WTC11 (cell line): ENCODE results near the gene ZNF283. TPM values are rescaled to one million over a fixed set of nuclear protein-coding genes. Genes with fewer than 3 reads are reported as not detected.
"Not testable (repeated sequence)": the region's sequence is repeated elsewhere in the genome, so short reads cannot be mapped to it uniquely, and the experiment has no call there.

Source experiments
- ATAC-seq: fragments of 200-7000 bp; cut with Tn5 transposase; 2 replicates; pipeline ENCODE4 v1.10.0; 2021; ENCODE audit warnings: mild to moderate bottlenecking, moderate library complexity
- CTCF ChIA-PET: fragments of 300-600 bp; sonication (Branson Sonifier 250); formaldehyde crosslinking; loops from one replicate; lab custom pipeline; 2021; ENCODE audit warnings: antibody characterized with exemption; lab: Charles Lee
- POLR2A ChIA-PET: fragments of 350-600 bp; sonication (Branson Sonifier 250); formaldehyde crosslinking; loops from one replicate; lab custom pipeline; 2021; ENCODE audit warnings: antibody characterized with exemption; lab: Charles Lee
- DNase-seq: peaks from one replicate; pipeline ENCODE4 v3.0.0; 2021; ENCODE audit warnings: low spot score
- H3K27ac Mint-ChIP-seq: 2 replicates; pipeline ENCODE4 v1.8.0; 2021; ENCODE audit warnings: mixed read lengths
- H3K27me3 Mint-ChIP-seq: 2 replicates; pipeline ENCODE4 v1.8.0; 2021; ENCODE audit warnings: low read depth, mild to moderate bottlenecking, moderate library complexity, mixed read lengths
- H3K36me3 Mint-ChIP-seq: 2 replicates; pipeline ENCODE4 v1.8.0; 2021; ENCODE audit warnings: mixed read lengths
- H3K4me1 Mint-ChIP-seq: 2 replicates; pipeline ENCODE4 v1.8.0; 2022; ENCODE audit warnings: mixed read lengths
- H3K4me3 Mint-ChIP-seq: 2 replicates; pipeline ENCODE4 v1.8.0; 2021; ENCODE audit warnings: mild to moderate bottlenecking, moderate library complexity, mixed read lengths
- H3K9me3 Mint-ChIP-seq: 2 replicates; pipeline ENCODE4 v1.8.0; 2021; ENCODE audit warnings: mixed read lengths
- CREB1 ChIP-seq: sonication (generic); formaldehyde crosslinking; IDR thresholded peaks from 2 replicates; pipeline ENCODE4 v1.8.0; 2023; ENCODE audit warnings: mild to moderate bottlenecking, missing genetic modification reagents
- CREM ChIP-seq: sonication (generic); formaldehyde crosslinking; IDR thresholded peaks from 2 replicates; pipeline ENCODE4 v1.8.1; 2022; ENCODE audit warnings: mild to moderate bottlenecking, missing genetic modification reagents, moderate library complexity
- FOXJ3 ChIP-seq: sonication (generic); formaldehyde crosslinking; IDR thresholded peaks from 2 replicates; pipeline ENCODE4 v1.9.0; 2021; ENCODE audit warnings: missing genetic modification reagents, mild to moderate bottlenecking, borderline replicate concordance
- FOXK1 ChIP-seq: sonication (generic); formaldehyde crosslinking; IDR thresholded peaks from 2 replicates; pipeline ENCODE4 v1.8.0; 2022; ENCODE audit warnings: mild to moderate bottlenecking, moderate library complexity, missing genetic modification reagents
- HMGA2 ChIP-seq: fragments of 250-450 bp; sonication (Bioruptor Pico); IDR thresholded peaks from 2 replicates; pipeline ENCODE4 v1.4.0; 2021; ENCODE audit warnings: mild to moderate bottlenecking, moderate library complexity
- JAZF1 ChIP-seq: fragments of 250-450 bp; sonication (Bioruptor Pico); IDR thresholded peaks from 2 replicates; pipeline ENCODE4 v1.9.0; 2021; ENCODE audit warnings: moderate library complexity, mild to moderate bottlenecking, inconsistent platforms
- JUN ChIP-seq: sonication (generic); formaldehyde crosslinking; IDR thresholded peaks from 2 replicates; pipeline ENCODE4 v1.8.0; 2023; ENCODE audit warnings: mild to moderate bottlenecking, missing genetic modification reagents
- MXD4 ChIP-seq: fragments of 250-450 bp; sonication (Bioruptor Pico); IDR thresholded peaks from 2 replicates; pipeline ENCODE4 v1.8.0; 2021; ENCODE audit warnings: mild to moderate bottlenecking, moderate library complexity, borderline replicate concordance
- MYBL2 ChIP-seq: sonication (generic); formaldehyde crosslinking; IDR thresholded peaks from 2 replicates; pipeline ENCODE4 v1.8.1; 2023; ENCODE audit warnings: mild to moderate bottlenecking, moderate library complexity, missing genetic modification reagents
- NFATC4 ChIP-seq: fragments of 250-450 bp; sonication (Bioruptor Pico); IDR thresholded peaks from 2 replicates; pipeline ENCODE4 v1.9.0; 2021; ENCODE audit warnings: mild to moderate bottlenecking
- NR2C2 ChIP-seq: sonication (generic); formaldehyde crosslinking; IDR thresholded peaks from 2 replicates; pipeline ENCODE4 v1.8.0; 2022; ENCODE audit warnings: mild to moderate bottlenecking, missing genetic modification reagents
- OVOL2 ChIP-seq: fragments of 250-450 bp; sonication (Bioruptor Pico); IDR thresholded peaks from 2 replicates; pipeline ENCODE4 v1.9.0; 2021; ENCODE audit warnings: mild to moderate bottlenecking, borderline replicate concordance
- PRRX2 ChIP-seq: fragments of 250-450 bp; sonication (Bioruptor Pico); IDR thresholded peaks from 2 replicates; pipeline ENCODE4 v1.8.0; 2021; ENCODE audit warnings: mild to moderate bottlenecking
- RELA ChIP-seq: sonication (generic); formaldehyde crosslinking; IDR thresholded peaks from 2 replicates; pipeline ENCODE4 v1.8.1; 2022; ENCODE audit warnings: missing genetic modification reagents, mild to moderate bottlenecking, borderline replicate concordance
- TCF7 ChIP-seq: sonication (generic); formaldehyde crosslinking; IDR thresholded peaks from 2 replicates; pipeline ENCODE4 v1.8.0; 2022; ENCODE audit warnings: mild to moderate bottlenecking, low read depth, missing genetic modification reagents, moderate library complexity
- TEAD1 ChIP-seq: sonication (generic); formaldehyde crosslinking; IDR thresholded peaks from 2 replicates; pipeline ENCODE4 v1.8.0; 2022; ENCODE audit warnings: mild to moderate bottlenecking, missing genetic modification reagents
- TP53 ChIP-seq: sonication (generic); formaldehyde crosslinking; IDR thresholded peaks from 2 replicates; pipeline ENCODE4 v1.8.1; 2023; ENCODE audit warnings: mild to moderate bottlenecking, missing genetic modification reagents
- ZNF219 ChIP-seq: sonication (generic); formaldehyde crosslinking; IDR thresholded peaks from 2 replicates; pipeline ENCODE4 v1.8.0; 2023; ENCODE audit warnings: missing genetic modification reagents, mild to moderate bottlenecking, borderline replicate concordance
- ZNF317 ChIP-seq: sonication (generic); formaldehyde crosslinking; IDR thresholded peaks from 2 replicates; pipeline ENCODE4 v1.8.1; 2023; ENCODE audit warnings: low read depth, mild to moderate bottlenecking, moderate library complexity, missing genetic modification reagents, borderline replicate concordance
- total RNA-seq: library from RNA; stranded (reverse); gene quantifications from 3 replicates; pipeline ENCODE4 v1.2.3, GENCODE V29; 2021
- TF ChIP-seq, protein P1 (sequence below): sonication (generic); formaldehyde crosslinking; IDR thresholded peaks from 2 replicates; pipeline ENCODE4 v1.8.1; 2023; ENCODE audit warnings: mild to moderate bottlenecking, missing genetic modification reagents, moderate library complexity
- TF ChIP-seq, protein P2 (sequence below): sonication (generic); formaldehyde crosslinking; IDR thresholded peaks from 2 replicates; pipeline ENCODE4 v1.8.1; 2023; ENCODE audit warnings: mild to moderate bottlenecking, missing genetic modification reagents, moderate library complexity
- TF ChIP-seq, protein P3 (sequence below): sonication (generic); formaldehyde crosslinking; conservative IDR thresholded peaks from 2 replicates; pipeline ENCODE4 v1.8.1; 2023; ENCODE audit warnings: mild to moderate bottlenecking, low read depth, missing genetic modification reagents, moderate library complexity
- TF ChIP-seq, protein P4 (sequence below): sonication (generic); formaldehyde crosslinking; IDR thresholded peaks from 2 replicates; pipeline ENCODE4 v1.8.0; 2022; ENCODE audit warnings: mild to moderate bottlenecking, missing genetic modification reagents
- TF ChIP-seq, protein P5 (sequence below): sonication (generic); formaldehyde crosslinking; IDR thresholded peaks from 2 replicates; pipeline ENCODE4 v1.8.1; 2022; ENCODE audit warnings: low read depth, mild to moderate bottlenecking, moderate library complexity, missing genetic modification reagents, borderline replicate concordance

The ZNF283 gene
- total RNA-seq, 1 experiment from 2014 or later, result 7.1 TPM

DNA sequence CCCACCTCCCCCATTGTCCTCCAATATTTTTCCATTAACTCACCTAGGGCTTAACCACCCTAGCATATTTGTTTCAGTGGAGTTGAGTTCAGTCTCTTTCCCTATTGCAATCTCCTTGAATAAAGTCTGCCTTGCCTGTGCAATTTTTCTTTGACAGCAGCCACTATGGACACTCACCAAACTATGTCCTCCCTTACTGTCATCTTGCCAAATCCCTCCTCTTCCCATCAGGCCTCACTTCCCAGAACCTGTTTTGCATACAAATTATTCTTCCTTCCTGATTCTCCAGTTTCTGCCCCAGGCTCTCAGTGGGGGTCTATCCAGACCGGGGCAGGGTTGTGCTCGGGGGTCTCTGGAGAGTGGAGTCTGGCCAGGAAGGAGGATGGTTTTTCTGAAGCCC lies 22.7 kb upstream of the ZNF283 start:
- no peaks in the 10 kb centered on the region for H3K36me3 Mint-ChIP-seq
- CTCF ChIA-PET, result no interaction called here
- peaks cover 5% of the 10 kb centered on the region; the same call in 1 of the 2 replicates for H3K9me3 Mint-ChIP-seq
- no peak overlapping the region for H3K27ac Mint-ChIP-seq
- peaks cover 8% of the 10 kb centered on the region for H3K4me1 Mint-ChIP-seq
- TF ChIP-seq CREM (CRISPR knock-in tag) (no peak), PRRX2 (no peak), CREB1 (no peak), TP53 (CRISPR knock-in tag) (no peak), ZNF317 (CRISPR knock-in tag) (no peak), ZNF219 (CRISPR knock-in tag) (no peak), MYBL2 (no peak), FOXK1 (no peak), TEAD1 (CRISPR knock-in tag) (no peak), RELA (CRISPR knock-in tag) (no peak), HMGA2 (CRISPR knock-in tag) (no peak), NR2C2 (CRISPR knock-in tag) (no peak), JAZF1 (CRISPR knock-in tag) (no peak)
- TF ChIP-seq, protein P1, sequence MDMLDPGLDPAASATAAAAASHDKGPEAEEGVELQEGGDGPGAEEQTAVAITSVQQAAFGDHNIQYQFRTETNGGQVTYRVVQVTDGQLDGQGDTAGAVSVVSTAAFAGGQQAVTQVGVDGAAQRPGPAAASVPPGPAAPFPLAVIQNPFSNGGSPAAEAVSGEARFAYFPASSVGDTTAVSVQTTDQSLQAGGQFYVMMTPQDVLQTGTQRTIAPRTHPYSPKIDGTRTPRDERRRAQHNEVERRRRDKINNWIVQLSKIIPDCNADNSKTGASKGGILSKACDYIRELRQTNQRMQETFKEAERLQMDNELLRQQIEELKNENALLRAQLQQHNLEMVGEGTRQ (CRISPR knock-in tag), result no peak
- POLR2A ChIA-PET, result no interaction called here
- peaks cover 31% of the 10 kb centered on the region for H3K27me3 Mint-ChIP-seq
- H3K4me3 Mint-ChIP-seq, result no peak overlapping the region
- ATAC-seq (no peak), DNase-seq (no peak)

DNA sequence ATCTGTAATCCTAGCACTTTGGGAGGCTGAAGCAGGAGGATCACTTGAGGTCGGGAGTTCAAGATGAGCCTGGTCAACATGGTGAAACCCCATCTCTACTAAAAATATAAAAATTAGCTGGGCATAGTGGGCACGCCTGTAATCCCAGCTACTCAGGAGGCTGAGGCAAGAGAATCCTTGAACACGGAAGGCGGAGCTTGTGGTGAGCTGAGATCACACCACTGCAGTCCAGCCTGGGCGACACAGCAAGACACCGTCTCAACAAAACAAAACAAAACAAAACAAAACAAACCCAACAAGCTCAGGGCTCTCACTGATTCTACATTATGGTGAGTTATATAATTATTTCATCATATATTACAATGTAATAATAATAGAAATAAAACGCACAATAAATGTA lies 20.7 kb upstream of the ZNF283 start:
- H3K36me3 Mint-ChIP-seq, H3K4me3 Mint-ChIP-seq, H3K9me3 Mint-ChIP-seq, DNase-seq, H3K27ac Mint-ChIP-seq, ATAC-seq, H3K4me1 Mint-ChIP-seq, POLR2A ChIA-PET: not testable (repeated sequence)
- H3K27me3 Mint-ChIP-seq, result peaks cover 20% of the 10 kb centered on the region
- CTCF ChIA-PET, result interaction anchor here (1.0 to 1.1 kb wide), 3 partner anchors 41 to 61 kb away, joined by 4 read pairs; no protein-coding TSS in a partner anchor

DNA sequence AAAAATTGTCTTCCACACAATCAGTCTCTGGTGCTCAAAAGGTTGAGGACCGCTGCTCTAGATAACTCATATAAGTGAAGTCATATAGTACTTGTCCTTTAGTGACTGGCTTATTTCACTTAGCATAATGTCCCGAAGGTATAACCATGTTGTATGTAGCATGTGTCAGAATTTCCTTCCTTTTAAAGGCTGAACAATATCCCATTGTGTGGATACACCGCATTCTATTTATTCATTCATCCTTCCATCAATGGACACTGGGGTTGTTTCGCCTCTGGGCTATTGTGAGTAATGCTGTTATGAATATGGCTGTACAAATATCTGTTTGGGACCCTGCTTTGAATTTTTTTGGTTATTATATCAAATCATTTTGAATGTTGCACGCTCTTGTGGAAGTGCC lies 20.3 kb upstream of the ZNF283 start:
- H3K27ac Mint-ChIP-seq, result no peak overlapping the region
- CTCF ChIA-PET, result interaction anchor here (0.9 to 1.3 kb wide), 7 partner anchors 41 to 107 kb away, joined by 3 to 5 read pairs (median 4); no protein-coding TSS in a partner anchor
- TF ChIP-seq MXD4 (CRISPR knock-in tag), result no peak
- TF ChIP-seq, all 79 proteins: peak for 0
- no peak overlapping the region for H3K4me3 Mint-ChIP-seq
- peaks cover 6% of the 10 kb centered on the region for H3K4me1 Mint-ChIP-seq
- H3K9me3 Mint-ChIP-seq, result peaks cover 9% of the 10 kb centered on the region
- H3K36me3 Mint-ChIP-seq, result no peaks in the 10 kb centered on the region
- POLR2A ChIA-PET, result no interaction called here
- DNase-seq, result no peak
- no peak for ATAC-seq
- peaks cover 21% of the 10 kb centered on the region for H3K27me3 Mint-ChIP-seq

DNA sequence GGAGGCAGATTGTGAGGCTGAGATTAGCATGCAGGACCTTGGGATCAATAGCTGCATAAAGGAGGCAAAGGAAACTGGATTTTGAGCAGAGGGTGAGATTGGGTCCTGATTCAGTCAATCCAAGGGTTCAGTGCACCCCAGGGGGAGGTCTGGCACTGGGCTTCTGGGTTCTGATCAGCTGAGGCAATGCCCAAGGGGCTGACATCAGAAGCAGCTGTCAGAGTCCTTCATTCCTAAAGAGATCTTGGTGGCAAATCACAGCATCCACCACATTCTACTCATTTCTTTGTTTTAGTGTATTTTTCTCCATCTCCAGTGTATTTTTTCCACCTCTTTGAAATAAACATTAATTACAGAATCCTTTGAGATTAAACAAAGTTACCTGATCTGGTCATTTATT lies 19.5 kb upstream of the ZNF283 start:
- peaks cover 9% of the 10 kb centered on the region for H3K9me3 Mint-ChIP-seq
- no peak overlapping the region for H3K4me3 Mint-ChIP-seq
- no peak for ATAC-seq
- H3K4me1 Mint-ChIP-seq, result peaks cover 6% of the 10 kb centered on the region
- H3K36me3 Mint-ChIP-seq, result no peaks in the 10 kb centered on the region
- H3K27me3 Mint-ChIP-seq, result peaks cover 15% of the 10 kb centered on the region
- no peak overlapping the region for H3K27ac Mint-ChIP-seq
- TF ChIP-seq TCF7 (CRISPR knock-in tag) (no peak), OVOL2 (CRISPR knock-in tag) (no peak), MYBL2 (no peak), NFATC4 (no peak), JUN (CRISPR knock-in tag) (no peak), FOXJ3 (no peak)
- TF ChIP-seq, protein P2, sequence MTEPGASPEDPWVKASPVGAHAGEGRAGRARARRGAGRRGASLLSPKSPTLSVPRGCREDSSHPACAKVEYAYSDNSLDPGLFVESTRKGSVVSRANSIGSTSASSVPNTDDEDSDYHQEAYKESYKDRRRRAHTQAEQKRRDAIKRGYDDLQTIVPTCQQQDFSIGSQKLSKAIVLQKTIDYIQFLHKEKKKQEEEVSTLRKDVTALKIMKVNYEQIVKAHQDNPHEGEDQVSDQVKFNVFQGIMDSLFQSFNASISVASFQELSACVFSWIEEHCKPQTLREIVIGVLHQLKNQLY, result no peak
- TF ChIP-seq, protein P3, sequence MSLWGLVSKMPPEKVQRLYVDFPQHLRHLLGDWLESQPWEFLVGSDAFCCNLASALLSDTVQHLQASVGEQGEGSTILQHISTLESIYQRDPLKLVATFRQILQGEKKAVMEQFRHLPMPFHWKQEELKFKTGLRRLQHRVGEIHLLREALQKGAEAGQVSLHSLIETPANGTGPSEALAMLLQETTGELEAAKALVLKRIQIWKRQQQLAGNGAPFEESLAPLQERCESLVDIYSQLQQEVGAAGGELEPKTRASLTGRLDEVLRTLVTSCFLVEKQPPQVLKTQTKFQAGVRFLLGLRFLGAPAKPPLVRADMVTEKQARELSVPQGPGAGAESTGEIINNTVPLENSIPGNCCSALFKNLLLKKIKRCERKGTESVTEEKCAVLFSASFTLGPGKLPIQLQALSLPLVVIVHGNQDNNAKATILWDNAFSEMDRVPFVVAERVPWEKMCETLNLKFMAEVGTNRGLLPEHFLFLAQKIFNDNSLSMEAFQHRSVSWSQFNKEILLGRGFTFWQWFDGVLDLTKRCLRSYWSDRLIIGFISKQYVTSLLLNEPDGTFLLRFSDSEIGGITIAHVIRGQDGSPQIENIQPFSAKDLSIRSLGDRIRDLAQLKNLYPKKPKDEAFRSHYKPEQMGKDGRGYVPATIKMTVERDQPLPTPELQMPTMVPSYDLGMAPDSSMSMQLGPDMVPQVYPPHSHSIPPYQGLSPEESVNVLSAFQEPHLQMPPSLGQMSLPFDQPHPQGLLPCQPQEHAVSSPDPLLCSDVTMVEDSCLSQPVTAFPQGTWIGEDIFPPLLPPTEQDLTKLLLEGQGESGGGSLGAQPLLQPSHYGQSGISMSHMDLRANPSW (CRISPR knock-in tag), result no peak
- TF ChIP-seq, protein P4, sequence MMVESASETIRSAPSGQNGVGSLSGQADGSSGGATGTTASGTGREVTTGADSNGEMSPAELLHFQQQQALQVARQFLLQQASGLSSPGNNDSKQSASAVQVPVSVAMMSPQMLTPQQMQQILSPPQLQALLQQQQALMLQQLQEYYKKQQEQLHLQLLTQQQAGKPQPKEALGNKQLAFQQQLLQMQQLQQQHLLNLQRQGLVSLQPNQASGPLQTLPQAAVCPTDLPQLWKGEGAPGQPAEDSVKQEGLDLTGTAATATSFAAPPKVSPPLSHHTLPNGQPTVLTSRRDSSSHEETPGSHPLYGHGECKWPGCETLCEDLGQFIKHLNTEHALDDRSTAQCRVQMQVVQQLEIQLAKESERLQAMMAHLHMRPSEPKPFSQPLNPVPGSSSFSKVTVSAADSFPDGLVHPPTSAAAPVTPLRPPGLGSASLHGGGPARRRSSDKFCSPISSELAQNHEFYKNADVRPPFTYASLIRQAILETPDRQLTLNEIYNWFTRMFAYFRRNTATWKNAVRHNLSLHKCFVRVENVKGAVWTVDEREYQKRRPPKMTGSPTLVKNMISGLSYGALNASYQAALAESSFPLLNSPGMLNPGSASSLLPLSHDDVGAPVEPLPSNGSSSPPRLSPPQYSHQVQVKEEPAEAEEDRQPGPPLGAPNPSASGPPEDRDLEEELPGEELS (CRISPR knock-in tag), result no peak
- TF ChIP-seq, protein P5, sequence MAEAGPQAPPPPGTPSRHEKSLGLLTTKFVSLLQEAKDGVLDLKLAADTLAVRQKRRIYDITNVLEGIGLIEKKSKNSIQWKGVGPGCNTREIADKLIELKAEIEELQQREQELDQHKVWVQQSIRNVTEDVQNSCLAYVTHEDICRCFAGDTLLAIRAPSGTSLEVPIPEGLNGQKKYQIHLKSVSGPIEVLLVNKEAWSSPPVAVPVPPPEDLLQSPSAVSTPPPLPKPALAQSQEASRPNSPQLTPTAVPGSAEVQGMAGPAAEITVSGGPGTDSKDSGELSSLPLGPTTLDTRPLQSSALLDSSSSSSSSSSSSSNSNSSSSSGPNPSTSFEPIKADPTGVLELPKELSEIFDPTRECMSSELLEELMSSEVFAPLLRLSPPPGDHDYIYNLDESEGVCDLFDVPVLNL (CRISPR knock-in tag), result no peak
- TF ChIP-seq, all 79 proteins: peak for 0
- no peak for DNase-seq
- ChIA-PET POLR2A (no interaction called here), CTCF (interaction anchor here (0.5 to 1.3 kb wide), 5 partner anchors 41 to 108 kb away, joined by 3 to 5 read pairs (median 3); no protein-coding TSS in a partner anchor)
